ENCODE measurements around the gene LHFPL6. TPM values are rescaled to one million over a fixed set of nuclear protein-coding genes. Genes with fewer than 3 reads are reported as not detected.

The LHFPL6 gene
- total and polyA plus RNA-seq, 3 donors from 2014 or later = 37.3 to 65.5 (median 52.1) TPM

- H3K9me3 ChIP-seq = no peaks in the 10 kb centered on the region
- no peaks in the 10 kb centered on the region for H3K4me1 ChIP-seq
- no peaks in the 10 kb centered on the region for H3K36me3 ChIP-seq (ENCODE audit: low read depth, missing control alignments)
- no peak for TF ChIP-seq CTCF (IDR thresholded peaks at IDR 0.05)
- TF ChIP-seq POLR2A (IDR thresholded peaks at IDR 0.05) = no peak
- intact Hi-C loops (cut with DNase I; ENCODE audit: low total_unique reads) = no loop called here
- DNase-seq = no peak
- no peak overlapping the region for H3K27ac ChIP-seq
- WGBS, 2 donors = 94% methylated on average over 1 of the region's 1 CpG
- no peak overlapping the region for H3K4me3 ChIP-seq
- no peaks in the 10 kb centered on the region for H3K27me3 ChIP-seq
Observed at GRCh38 chr13:39432196-39432595, 170.8 kb downstream of the LHFPL6 start.

- H3K27ac ChIP-seq = no peak overlapping the region
- no peak for TF ChIP-seq CTCF (IDR thresholded peaks at IDR 0.05)
- TF ChIP-seq POLR2A (IDR thresholded peaks at IDR 0.05) = no peak
- H3K36me3 ChIP-seq (ENCODE audit: low read depth, missing control alignments) = no peaks in the 10 kb centered on the region
- WGBS, 2 donors = 92 to 95% methylated on average over 5 of the region's 5 CpGs
- H3K27me3 ChIP-seq = no peaks in the 10 kb centered on the region
- intact Hi-C loops (cut with DNase I; ENCODE audit: low total_unique reads) = no loop called here
- no peaks in the 10 kb centered on the region for H3K4me1 ChIP-seq
- DNase-seq = no peak
- H3K4me3 ChIP-seq = no peak overlapping the region
- no peaks in the 10 kb centered on the region for H3K9me3 ChIP-seq
Observed at GRCh38 chr13:39422845-39423565, 180.0 kb downstream of the LHFPL6 start.

- Histone ChIP-seq H3K27me3 (no peaks in the 10 kb centered on the region), H3K4me3 (no peak overlapping the region), H3K9me3 (no peaks in the 10 kb centered on the region), H3K4me1 (peaks cover 9% of the 10 kb centered on the region), H3K27ac (no peak overlapping the region), H3K36me3 (ENCODE audit: low read depth, missing control alignments) (no peaks in the 10 kb centered on the region)
- 92 to 95% methylated on average over 4 of the region's 4 CpGs for WGBS, 2 donors
- intact Hi-C loops (cut with DNase I; ENCODE audit: low total_unique reads) = no loop called here
- TF ChIP-seq CTCF (IDR thresholded peaks at IDR 0.05) = no peak
- DNase-seq = no peak
Observed at GRCh38 chr13:39419876-39420275, 183.1 kb downstream of the LHFPL6 start.

- Histone ChIP-seq H3K27ac (no peak overlapping the region), H3K27me3 (no peaks in the 10 kb centered on the region), H3K4me3 (no peak overlapping the region), H3K36me3 (ENCODE audit: low read depth, missing control alignments) (no peaks in the 10 kb centered on the region), H3K4me1 (peaks cover 17% of the 10 kb centered on the region), H3K9me3 (no peaks in the 10 kb centered on the region)
- TF ChIP-seq POLR2A (IDR thresholded peaks at IDR 0.05) = no peak
- TF ChIP-seq CTCF (IDR thresholded peaks at IDR 0.05) = no peak
- intact Hi-C loops (cut with DNase I; ENCODE audit: low total_unique reads) = no loop called here
- no peak for DNase-seq
Observed at GRCh38 chr13:39419068-39419467, 183.9 kb downstream of the LHFPL6 start.

GRCh38 chr13:39418424-39418823 lies 184.6 kb downstream of the LHFPL6 start:
- WGBS, 2 donors = 82 to 90% methylated on average over 3 of the region's 3 CpGs
- Histone ChIP-seq H3K36me3 (ENCODE audit: low read depth, missing control alignments) (no peaks in the 10 kb centered on the region), H3K27ac (no peak overlapping the region), H3K4me3 (no peak overlapping the region), H3K9me3 (no peaks in the 10 kb centered on the region), H3K27me3 (no peaks in the 10 kb centered on the region), H3K4me1 (peaks cover 18% of the 10 kb centered on the region)
- TF ChIP-seq POLR2A (IDR thresholded peaks at IDR 0.05) (no peak), CTCF (IDR thresholded peaks at IDR 0.05) (no peak)
- no peak for DNase-seq
- intact Hi-C loops (cut with DNase I; ENCODE audit: low total_unique reads) = no loop called here
